ENCODE measurements around the gene SPSB2. TPM values are rescaled to one million over a fixed set of nuclear protein-coding genes. Genes with fewer than 3 reads are reported as not detected.

SPSB2 gene
- total RNA-seq, 1 experiment from 2014 or later = 10.8 TPM

DNA sequence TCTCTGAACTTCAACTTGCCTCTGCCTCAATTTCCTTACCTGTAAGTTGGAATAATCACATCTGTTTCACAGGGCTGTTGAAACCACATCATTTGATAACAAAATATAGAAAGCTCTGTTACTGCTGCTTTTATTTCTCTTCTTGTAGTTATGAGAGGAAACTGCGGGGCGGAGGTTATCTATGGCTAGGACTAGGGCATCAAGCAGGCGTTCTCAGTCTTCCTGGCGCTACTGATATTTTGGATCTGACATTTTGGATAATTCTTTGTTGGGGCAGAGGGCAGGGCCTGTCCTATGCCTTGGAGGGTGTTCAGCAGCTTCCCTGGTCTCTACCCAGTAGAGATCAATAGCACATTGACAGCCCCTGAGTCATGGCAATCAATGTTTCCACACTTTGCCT, 41.0 kb downstream of the SPSB2 start:
- DNase-seq (ENCODE audit: low spot score) = no peak

- no peak for DNase-seq (ENCODE audit: low spot score)
Observed at GRCh38 chr12:6831450-6831995, 41.6 kb downstream of the SPSB2 start.

DNA sequence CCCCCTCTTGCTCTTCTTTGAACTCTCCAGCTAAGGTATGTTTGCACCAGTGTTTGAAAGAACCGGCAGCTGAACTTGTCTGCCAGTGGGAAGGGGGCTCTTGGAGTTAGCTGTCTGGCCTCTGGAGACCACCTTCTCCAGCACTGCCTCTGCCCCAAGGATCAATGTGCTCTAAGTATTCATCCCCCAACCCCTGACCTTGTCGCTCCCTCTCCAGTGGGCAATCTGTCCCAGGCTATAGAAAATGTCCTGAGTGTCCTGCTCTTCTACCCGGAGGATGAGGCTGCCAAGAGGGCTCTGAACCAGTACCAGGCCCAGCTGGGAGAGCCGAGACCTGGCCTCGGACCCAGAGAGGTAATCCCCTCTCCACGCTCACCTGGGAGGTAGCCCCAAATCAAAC, 42.1 kb downstream of the SPSB2 start:
- DNase-seq (ENCODE audit: low spot score) = no peak

DNA sequence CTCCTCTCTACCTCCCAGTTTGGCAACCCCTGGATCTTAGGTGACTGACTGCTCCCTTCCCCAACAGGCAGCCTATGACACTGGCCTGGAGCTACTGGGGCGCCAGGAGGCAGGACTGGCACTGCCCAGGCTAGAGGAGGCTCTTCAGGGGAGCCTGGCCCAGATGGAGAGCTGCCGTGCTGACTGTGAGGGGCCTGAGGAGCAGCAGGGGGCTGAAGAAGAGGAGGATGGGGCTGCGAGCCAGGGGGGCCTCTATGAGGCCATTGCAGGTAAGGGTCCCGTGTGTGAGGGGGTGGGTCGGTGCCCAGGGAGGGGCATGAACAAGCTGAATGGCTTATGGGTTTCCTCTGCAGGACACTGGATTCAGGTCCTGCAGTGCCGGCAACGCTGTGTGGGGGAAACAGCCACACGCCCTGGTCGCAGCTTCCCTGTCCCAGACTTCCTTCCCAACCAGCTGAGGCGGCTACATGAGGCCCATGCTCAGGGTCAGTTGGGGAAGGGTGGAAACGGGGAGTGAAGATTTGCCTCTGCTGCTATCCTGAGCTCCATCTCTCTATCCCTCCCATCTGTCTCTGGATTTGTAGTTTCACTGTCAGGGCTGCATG, 42.7 kb downstream of the SPSB2 start:
- DNase-seq (ENCODE audit: low spot score) = no peak

DNA sequence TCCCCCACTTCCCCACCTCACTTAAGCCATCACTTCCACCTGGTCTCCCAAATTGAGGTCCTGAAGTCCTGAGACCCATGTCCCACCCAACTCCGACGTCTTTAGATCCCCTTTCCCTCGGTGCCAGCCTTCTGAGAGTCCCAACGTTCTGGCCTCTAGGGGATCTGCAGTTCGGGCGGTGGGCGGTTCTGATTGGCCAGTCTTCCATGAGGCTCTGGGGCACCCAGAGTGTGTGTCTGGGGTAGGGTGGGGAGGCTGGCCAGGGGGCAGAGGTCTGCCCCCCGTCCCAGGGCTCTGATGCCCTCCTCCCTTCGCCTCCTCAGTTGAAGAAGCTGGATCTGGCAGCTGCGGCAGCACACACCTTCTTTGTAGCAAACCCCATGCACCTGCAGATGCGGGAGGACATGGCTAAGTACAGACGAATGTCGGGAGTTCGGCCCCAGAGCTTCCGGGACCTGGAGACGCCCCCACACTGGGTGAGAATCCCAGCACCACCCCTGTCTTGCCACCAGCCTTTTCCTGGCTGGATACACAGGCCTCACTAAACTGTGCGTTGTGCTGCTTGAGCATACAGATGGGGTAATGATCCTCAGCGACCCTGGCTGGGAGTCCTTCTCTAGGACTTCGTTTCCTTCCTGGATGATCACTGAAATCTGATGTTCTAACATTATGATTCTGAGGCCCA, 43.4 kb downstream of the SPSB2 start:
- no peak for DNase-seq (ENCODE audit: low spot score)

GRCh38 chr12:6828781-6829535, 44.1 kb downstream of the SPSB2 start:
- DNase-seq (ENCODE audit: low spot score) = no peak

DNA sequence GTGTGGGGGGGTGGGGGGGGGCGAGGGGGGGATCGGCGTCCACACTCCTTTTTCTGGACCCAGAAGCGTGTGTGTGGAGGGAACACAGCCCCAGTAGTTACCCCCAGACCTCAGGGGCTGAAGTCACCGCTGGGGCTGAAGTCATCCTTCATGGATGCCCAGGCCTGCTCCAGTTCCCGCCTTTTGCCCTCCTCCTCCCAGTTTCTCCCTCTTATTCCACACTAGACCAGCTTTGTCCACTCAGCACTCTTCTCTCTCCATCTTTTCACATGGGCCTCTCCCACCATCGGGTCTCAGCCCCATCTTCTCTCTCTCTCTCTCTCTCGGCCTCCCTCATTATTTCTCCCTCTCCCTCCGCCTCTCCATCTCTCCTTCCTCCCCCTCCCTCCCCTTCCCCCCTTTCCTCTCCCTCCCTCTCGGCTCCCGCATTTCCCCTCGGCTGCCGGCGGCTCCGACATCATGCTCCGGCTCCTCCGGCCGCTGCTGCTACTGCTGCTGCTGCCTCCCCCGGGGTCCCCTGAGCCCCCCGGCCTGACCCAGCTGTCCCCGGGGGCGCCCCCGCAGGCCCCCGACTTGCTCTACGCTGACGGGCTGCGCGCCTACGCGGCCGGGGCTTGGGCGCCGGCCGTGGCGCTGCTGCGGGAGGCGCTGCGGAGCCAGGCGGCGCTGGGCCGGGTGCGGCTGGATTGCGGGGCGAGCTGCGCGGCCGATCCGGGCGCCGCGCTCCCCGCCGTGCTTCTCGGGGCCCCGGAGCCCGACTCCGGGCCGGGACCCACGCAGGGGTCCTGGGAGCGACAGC, 44.9 kb downstream of the SPSB2 start, which contains the start of gene P3H3:
TSS of gene P3H3 (plus strand) at position 426 of the 799 bp plus-strand sequence. CDS start at position 460, 34 bp downstream.
- DNase-seq (ENCODE audit: low spot score) = peak; percentile 53

DNA sequence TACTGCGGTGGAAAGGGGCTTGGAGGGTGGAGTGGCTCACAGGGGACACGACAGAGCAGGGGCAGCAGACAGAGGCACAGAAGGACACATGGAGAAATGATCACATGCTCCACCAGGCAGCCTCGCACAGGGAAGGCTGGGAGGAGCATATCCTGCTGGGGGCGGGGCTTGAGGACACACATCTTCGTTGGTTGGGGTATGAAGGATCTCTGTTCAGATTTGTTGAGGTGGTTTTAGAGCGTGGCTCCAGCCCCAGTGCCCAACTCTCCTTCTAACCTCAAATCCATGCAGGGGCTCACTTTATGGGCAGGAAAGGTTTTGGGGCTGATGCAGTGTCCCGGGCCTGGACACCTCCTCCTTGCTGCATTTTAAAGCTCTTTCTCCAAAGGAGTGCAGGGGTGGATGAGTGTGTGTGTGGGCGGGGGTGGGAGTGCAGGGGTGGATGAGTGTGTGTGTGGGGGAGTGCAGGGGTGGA, 45.6 kb downstream of the SPSB2 start:
- DNase-seq (ENCODE audit: low spot score) = peak; percentile 88

DNA sequence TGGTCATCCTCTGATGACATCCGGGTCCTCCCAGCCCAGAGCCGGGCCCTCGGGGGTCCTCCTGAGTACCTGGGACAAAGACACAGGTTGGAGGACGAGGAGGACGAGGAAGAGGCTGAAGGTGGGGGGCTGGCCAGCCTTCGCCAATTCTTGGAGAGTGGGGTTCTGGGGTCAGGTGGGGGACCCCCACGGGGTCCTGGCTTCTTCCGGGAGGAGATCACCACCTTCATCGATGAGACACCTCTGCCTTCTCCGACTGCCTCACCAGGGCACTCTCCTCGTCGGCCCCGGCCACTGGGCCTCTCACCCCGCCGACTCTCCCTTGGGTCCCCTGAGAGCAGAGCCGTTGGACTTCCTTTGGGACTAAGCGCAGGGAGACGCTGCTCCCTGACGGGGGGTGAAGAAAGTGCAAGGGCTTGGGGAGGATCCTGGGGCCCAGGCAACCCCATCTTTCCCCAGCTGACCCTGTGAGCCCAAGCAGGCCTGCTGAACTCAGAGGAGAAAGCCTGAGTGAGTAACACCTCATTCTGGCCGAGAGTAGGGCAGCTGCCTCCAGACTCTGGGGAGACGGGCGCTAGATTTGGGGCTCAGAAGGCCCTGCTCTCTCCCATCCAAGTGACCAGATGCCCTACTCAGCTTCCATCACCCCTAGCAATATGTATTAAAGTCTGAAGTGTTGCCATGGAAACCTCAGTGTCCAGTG, 46.2 kb downstream of the SPSB2 start:
- DNase-seq (ENCODE audit: low spot score) = no peak

GRCh38 chr12:6826125-6826733, 46.9 kb downstream of the SPSB2 start:
- DNase-seq (ENCODE audit: low spot score) = no peak

GRCh38 chr12:6825398-6826124, 47.5 kb downstream of the SPSB2 start:
- peak; percentile 70 for DNase-seq (ENCODE audit: low spot score)

DNA sequence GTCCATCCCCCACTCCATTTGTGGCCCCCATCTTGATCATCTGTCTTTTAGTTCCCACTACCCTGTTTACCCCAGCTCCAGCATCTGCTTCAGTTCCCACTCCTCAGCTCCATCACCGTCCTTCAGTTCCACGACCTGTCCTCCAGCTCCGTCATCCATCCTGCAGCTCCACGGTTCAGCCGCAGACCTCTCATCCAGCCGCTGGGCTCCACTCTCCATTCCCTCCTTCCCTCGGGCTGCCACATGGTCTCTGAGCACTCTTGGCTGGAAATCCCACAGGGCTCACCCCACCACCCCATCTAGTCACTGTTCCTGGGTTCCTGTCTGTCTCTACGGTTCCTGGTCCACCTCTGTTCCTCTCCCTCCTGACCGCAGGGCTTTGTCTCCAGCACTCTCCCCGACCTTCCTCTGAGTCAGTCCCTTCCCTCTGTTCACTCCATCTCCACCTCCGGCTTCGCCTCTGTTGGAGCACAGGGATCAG, 48.2 kb downstream of the SPSB2 start:
- DNase-seq (ENCODE audit: low spot score) = no peak

GRCh38 chr12:6824085-6824775, 48.9 kb downstream of the SPSB2 start:
- DNase-seq (ENCODE audit: low spot score) = no peak

DNA sequence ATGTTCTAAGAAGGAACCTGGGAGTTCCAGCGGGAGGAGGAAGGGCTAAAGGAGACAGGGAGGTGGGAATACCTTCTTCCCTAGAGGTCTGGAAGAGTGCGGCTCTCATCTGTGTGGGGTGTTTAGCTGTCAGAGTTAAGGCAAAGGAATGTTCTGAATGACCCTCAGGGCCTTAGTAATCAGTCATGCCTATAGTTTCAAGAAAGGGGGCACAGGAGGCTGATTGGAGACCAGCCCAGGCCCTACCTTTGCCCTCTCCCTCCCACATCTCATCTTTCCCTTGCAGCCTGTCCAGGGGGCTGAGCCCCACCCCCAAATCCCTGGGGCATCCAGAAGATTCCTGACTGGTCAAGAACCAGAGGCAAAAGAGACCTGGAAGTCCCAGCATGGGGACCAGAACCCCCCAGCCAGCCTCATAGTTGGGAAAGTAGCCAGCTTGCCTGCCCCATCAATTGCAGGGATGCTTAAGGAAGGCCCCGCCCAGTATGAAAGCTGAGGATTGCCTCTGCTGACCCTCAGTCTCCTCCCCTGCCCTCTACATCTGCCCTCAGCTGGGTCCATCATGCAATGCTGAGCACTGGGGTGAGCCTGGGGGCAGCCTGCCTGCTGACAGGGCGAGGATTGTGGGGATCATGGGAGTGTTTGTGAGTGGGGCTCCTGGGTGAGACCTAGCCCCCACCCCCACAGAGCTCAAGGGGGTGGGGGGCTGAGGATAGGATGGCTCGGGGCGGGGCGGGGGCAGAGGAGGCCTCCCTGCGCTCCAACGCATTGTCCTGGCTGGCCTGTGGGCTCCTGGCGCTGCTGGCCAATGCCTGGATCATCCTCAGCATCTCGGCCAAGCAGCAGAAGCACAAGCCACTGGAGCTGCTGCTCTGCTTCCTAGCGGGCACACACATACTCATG, 49.7 kb downstream of the SPSB2 start:
- DNase-seq (ENCODE audit: low spot score) = no peak

- DNase-seq (ENCODE audit: low spot score) = no peak
Observed at GRCh38 chr12:6822426-6823135, 50.5 kb downstream of the SPSB2 start.

- DNase-seq (ENCODE audit: low spot score) = peak; percentile 47
Observed at GRCh38 chr12:6821591-6822425, 51.3 kb downstream of the SPSB2 start, which contains the start of gene GPR162. GPR162 (plus strand) TSS chr12:6821821; CDS start chr12:6823899, 2,078 bp downstream.
